Embryonic facial prominence (tissue), 1 donor: Measurements from ENCODE around the gene CDIPT.
"Not testable (repeated sequence)": the region's sequence is repeated elsewhere in the genome, so short reads cannot be mapped to it uniquely, and the experiment has no call there.

ENCODE experiments used
- DNase-seq: peaks from one replicate; pipeline ENCODE4 v3.0.0-alpha.2; 2016; ENCODE audit errors: extremely low spot score

Gene CDIPT, protein sequence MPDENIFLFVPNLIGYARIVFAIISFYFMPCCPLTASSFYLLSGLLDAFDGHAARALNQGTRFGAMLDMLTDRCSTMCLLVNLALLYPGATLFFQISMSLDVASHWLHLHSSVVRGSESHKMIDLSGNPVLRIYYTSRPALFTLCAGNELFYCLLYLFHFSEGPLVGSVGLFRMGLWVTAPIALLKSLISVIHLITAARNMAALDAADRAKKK

DNA sequence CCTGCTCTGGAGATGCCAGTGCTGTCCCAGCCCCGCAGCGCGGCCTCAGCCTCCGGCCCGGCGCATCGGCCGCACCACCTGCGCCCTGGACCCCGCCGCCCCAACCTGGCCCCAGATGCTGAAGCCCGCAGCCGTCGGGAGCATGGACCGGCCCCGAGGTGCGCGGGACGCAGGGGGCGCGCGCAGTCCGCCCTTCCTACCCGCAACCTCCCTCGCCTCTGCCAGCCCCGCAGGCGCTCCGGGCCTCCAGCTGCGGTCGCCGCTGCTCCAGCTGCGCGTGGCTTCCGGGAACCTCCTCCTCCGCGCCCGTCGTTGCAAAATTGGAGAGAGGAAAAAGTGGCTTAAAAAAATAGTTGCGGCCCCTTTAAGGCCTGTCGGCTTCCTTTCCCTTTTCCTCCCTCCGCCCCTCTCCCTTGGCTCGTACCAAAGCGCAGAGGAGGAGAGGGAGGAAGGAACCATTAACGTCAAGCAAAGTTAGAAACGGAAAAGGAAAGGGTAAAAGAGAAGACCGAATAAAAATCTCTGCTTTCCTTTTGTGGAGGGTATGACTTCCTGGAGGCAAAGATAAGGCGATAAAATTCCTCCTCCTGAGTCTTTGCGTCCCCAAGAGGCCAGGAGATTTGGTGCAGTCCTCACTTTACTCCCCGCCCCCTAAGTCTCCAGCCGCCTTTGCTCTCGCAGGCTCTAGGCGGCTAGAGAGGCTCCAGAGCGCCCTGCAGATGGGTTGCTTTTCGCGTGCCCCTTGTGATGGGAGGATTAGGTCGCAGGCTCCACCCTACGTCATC is at the start of gene CDIPT:
Gene CDIPT (minus strand): TSS at position 343 of the 785 bp plus-strand sequence. CDS start 369 bp downstream, outside the sequence.
- DNase-seq = peak; percentile 96

DNA sequence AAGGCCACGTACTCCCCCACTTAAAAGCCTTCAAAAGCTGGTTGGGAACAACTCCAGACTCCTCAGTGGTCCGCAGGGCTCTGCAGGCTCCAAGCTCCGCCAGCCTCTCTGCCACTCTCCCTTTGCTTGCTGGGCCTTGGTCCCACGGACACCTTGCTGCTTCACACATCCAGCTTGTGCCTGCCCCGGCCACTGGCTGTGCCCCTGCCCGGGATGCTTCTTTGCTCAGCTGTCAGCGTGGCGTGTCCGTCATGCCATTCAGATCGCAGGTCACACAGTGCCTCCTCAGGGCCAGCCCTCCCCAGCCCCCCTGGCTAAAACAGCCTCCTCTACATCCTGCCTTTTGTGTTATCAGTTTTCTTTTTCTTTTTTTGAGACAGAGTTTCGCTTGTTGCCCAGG is 49.1 kb upstream of the CDIPT start:
- DNase-seq = no peak

DNA sequence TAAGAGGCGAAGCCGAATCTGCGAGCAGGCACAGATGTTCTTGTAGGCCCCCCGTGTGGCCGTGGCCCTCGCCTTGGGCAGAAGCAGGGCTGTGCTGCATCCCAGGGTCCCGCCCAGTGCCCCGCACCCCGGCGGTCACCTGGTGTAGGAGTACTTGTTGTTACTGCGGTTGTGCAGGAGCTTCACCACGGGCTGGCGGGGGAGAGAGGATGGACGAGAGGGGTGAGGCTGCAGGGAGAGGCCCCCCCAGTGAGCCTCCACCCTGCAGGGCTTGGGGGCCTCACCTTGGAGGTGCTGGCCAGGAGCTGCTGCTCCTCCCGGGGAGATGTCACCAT is 48.6 kb upstream of the CDIPT start:
- no peak for DNase-seq

DNA sequence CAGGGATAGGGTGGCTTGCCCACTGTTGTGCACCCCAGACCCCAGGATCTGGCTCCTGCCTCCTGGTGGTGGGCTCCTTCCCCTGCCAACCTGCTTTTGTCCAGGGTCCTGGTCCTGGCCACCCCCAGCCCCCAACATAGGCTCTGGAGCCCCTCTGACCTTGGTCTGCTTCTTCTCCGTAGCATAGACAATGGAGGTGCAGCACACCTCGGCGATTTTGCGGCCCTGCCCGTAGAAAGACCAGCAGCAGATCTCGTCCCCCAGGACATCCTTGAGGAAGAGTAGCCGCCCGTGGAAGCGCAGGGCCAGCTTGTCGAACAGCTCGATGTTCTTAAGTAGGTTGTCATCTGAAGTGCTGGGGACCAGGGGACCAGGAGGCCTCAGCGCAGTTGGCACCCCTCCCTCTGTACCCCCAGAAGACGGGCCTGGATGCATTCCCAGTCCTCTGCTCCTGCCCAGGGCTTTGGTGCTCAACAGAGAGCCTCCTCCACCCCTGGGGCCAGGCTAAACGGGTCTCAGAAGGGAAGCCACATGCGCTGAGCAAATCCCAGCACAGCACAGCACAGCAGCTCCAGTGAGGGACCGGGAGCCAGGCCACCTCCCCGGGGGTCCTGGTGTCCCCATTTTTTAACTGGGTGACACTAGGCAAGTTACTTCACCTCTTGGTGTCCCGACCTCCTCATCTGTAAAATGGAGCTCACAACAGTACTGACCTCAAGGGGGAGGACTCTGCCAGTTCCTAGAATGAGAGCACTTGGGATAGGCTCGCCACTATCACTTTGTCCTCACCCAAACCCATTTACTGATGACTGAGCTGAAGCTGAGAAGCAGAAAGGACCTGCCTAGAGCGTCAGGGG is 48.0 kb upstream of the CDIPT start:
- DNase-seq = no peak

DNA sequence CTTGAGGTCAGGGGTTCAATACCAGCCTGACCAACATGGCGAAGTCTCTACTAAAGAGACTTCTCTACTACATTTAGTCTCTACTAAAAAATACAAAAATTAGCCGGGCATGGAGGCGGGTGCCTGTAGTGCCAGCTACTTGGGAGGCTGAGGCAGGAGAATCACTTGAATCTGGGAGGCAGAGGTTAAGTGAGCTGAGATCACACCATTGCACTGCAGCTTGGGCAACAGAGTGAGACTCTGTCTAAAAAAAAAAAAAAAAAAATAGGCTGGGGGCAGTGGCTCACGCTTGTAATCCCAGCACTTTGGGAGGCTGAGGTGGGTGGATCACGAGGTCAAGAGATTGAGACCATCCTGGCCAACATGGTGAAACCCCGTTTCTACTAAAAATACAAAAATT is 46.8 kb upstream of the CDIPT start:
- DNase-seq = not testable (repeated sequence)

DNA sequence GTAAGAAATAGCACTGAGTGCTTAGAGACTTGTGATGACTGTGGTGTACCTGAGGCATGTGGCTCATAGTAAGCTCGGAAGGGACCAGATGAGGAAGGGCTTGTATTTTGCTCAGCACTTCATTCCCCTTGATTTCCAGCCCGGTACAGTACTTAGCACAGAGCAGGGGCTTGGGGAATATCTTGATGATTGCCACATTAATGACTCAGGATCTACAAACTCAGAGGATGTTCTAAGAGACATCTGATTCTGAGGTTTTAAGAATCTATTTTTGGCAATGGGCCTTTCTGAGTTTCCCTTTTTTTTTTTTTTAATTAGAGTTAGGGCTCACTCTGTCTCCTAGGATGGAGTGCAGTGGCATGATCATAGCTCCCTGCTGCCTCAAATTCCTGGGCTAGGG is 46.4 kb upstream of the CDIPT start:
- DNase-seq = no peak

DNA sequence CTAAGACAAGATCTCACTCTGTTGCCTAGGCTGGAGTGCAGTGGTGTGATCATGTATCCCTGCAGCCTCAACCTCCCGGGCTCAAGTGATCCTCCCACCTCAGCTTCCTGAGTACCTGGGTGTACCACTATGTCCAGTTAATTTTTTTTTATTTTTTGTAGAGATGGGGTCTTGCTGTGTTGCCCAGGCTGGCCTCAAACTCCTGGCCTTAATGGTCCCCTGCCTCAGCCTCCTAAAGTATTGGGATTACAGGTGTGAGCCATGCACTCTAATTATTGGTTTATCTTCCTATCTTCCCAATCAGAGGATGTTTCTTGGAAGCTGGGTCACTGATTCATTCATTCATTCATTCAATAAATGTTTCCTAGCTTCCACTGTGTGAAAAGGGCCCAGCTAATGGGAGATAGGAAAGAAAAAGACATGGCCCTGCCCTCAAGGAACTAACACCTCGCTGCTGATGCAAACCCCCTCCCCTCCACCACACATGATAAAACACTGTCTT is 45.7 kb upstream of the CDIPT start:
- no peak for DNase-seq

DNA sequence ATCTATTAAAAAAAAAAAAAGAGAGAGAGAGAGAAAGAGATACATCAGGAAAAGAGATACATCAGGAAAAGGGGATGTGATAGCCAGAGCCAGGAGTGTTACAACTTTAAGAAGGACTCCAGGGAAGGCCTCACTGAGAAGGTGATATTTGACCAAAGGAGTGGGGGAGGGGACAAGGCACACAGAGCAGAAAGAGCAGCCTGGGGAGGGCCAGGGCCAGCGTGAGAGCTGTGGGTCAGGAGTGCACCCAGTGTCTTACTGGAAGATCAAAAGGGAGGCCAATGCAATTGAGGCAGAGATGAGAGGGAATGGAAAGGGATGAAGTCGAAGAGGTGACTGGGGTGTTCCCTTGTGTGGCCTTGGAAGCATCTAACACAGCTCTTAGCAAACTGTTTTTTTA is 44.9 kb upstream of the CDIPT start:
- no peak for DNase-seq

DNA sequence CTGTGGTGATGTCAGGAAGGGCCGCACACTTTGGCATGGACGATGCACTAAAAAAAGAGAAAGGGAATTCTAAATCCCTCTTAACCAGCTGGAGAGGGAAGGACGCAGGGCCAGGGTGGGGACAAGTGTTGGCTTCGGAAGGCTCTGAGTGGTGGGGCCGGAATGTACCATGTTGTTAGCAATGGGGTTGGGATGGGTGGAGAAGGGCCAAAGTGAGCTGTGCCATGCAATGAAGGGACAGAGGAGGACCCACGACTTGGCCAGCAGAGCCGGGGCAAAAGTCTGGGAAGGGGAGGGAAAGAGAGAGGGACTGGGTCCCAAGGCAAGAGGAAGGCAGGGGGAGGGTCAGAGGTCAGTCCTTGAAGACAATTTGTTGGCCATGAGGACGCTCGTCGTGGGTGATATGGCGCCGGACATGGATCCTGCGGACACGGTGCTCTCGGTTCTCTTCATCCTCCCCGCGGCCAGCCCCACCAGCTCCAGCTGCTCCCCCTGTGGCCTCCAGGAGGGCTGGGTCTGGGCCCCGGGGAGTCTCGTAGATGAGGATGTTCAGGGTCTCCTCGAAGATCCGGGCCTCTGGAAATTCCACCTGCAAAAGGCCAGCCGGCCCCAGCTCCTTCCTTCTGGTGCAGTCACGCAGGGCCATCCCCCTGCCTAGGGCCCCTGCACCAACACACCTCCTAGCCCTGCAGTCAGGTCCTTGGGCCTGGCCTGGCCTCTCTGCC is 43.7 kb upstream of the CDIPT start:
- DNase-seq = no peak

DNA sequence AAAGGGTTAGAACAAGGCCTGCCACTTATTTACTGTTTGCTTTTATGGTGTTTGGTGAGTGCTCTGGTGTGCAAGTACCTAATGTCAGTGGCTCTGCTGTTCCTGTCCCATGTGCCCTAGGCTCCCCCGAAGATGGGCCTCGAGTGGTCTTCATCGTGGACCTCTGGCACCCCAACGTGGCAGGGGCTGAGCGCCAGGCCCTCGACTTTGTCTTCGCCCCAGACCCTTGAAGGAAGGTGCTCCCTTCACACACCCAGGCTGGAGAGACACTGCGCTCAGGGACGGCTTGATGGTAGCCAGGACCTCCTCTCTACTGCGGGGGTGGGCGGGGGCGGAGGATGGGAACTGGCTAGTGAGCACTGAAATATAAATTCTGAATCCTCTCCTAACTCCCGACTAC is 42.6 kb upstream of the CDIPT start:
- no peak for DNase-seq

DNA sequence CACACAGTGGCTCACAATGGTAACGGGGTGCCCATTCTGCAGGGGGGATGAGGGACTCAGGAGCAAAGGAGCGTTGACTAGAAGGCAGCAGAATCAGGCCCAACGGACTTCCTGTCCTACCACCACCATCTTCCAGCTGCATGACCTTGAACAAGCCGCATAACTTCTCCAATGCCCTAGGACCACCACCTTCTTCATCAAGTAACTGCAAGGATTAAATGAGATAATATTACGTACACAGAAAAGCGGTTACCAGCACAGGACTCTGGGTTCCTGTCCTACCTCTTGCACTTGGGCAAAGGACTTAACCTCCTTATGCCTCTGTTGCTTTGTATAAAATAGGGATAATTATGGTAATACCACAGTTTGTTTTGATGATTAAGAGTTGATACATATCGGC is 41.9 kb upstream of the CDIPT start:
- DNase-seq = no peak

DNA sequence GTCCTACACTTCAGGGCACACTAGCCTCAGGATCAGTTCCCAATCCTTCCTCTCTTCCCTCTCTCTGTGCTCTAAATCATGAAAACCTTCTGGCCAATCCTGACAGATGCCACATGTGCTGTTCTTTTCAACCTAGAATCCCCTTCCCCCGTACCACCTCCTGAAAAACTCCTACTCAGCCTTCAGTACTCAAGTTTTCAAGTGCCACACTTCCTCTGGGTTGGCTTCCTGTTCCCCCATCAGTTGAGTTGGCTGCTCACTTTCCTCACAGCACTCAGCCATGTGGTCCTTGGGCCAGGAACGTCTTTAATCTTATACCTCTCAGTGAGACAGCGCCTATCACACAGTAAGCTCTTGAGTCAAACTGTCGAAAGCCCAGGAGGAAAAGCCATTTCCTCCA is 40.6 kb upstream of the CDIPT start:
- no peak for DNase-seq

DNA sequence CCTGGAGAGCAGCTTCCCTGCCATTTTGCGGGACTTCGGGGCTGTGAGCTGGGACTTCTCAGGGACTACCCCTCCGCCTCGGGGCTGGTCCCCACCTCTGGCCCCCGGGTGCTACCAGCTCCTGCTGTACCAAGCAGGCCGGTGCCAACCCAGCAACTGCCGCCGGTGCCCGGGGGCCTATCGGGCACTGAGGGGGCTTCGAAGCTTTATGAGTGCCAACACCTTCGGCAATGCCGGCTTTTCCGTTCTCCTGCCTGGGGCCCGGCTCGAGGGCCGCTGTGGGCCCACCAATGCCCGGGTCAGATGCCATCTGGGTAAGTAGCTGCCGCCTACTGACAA is 38.5 kb upstream of the CDIPT start:
- DNase-seq = no peak

DNA sequence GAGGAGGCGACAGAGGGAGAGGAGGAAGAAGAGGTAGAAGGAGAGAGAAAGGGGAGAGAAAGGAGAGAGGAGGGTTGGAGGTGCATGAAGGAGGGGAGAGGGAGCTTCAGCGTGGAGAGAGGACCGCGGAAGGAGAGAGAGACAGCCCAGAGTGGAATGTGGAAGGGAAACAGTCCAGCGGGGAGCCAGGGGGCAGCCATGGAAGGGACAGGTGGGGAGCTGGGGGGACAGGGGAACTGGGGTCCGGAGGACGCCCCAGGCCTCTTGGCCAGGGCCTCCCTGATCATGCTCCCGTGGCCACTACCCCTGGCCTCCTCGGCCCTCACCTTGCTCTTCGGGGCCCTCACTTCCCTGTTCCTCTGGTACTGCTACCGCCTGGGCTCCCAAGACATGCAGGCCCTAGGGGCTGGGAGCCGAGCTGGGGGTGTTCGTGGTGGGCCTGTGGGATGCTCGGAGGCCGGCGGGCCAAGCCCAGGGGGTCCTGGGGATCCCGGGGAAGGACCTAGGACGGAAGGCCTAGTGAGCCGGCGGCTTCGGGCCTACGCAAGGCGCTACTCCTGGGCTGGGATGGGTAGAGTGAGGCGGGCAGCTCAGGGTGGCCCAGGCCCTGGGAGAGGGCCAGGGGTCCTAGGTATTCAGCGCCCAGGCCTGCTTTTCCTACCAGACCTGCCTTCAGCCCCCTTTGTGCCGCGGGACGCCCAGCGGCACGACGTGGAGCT is 38.0 kb upstream of the CDIPT start:
- DNase-seq = no peak

DNA sequence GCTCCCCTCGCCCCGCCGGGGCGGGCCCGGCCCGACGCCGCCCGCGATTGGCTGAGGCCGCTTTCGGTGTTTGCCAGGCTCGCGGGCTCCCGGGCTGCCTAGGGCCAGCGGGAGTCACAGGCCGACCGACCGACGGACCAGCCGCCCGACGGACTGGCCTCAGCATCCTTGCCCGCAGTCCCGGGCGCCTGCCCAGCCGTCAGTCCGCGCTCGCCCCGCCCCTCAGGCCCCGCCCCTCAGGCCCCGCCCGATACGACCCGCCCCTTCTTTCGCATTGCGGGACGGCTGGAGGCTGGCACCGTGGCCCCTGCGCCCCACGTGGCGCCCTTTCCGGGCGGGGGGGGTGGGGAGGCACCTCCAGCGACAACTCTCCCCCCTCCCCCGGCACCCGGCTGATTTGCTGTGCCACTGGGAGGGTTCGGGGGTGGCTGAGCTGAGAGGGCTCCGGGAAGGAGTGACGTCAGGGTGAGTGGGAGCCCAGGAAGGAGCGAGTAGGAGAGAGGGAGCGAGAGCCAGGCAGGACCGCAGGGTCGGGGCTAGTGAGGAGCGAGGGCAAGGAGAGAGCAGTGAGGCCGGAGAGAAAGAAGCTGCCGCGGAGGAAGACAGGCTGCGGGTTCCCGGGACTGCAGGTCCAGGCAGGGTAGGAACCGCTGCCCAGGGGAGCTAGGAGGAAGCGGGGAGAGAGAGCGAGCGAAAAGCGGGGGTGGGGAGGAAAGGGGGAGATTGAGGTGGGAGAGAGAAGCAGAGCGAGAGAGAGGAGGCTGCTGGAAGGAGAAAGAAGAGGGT is 37.3 kb upstream of the CDIPT start, which contains the start of gene ASPHD1:
Gene ASPHD1 (plus strand): TSS at position 387 of the 786 bp plus-strand sequence. CDS start 484 bp downstream, outside the sequence.
- DNase-seq = peak; percentile 19

DNA sequence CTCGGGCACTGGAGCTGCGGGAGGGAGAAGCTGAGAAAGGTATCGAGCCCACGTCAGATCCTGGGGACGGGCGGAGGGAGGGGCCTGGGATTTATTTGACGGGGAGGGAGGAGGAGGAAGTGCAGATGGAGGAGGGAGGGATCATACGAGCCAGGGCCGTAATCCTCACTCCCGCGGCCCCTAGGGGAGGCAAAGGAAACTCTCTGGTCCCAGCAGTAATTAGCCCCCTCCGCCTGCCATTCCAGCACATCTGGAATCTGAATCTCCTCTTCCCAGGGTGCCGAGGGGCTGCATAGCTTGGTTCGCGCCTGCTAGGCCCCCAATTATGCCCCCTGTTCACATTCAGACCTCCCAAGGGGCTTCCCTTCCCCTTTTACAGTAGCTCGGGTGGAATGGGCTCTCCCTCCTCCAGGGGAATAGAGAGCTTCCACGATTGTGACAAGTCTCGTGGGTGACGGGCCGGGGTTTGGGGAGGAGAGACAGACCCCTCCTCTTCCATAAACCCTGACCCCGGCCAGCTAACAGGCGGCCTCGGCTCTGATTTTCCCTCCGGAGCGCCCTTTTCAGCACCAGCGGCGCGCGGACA is 36.6 kb upstream of the CDIPT start, which contains the start of gene SEZ6L2:
Gene SEZ6L2 (minus strand): TSS at position 35 of the 586 bp plus-strand sequence. CDS start 531 bp downstream, outside the sequence.
- no peak for DNase-seq

DNA sequence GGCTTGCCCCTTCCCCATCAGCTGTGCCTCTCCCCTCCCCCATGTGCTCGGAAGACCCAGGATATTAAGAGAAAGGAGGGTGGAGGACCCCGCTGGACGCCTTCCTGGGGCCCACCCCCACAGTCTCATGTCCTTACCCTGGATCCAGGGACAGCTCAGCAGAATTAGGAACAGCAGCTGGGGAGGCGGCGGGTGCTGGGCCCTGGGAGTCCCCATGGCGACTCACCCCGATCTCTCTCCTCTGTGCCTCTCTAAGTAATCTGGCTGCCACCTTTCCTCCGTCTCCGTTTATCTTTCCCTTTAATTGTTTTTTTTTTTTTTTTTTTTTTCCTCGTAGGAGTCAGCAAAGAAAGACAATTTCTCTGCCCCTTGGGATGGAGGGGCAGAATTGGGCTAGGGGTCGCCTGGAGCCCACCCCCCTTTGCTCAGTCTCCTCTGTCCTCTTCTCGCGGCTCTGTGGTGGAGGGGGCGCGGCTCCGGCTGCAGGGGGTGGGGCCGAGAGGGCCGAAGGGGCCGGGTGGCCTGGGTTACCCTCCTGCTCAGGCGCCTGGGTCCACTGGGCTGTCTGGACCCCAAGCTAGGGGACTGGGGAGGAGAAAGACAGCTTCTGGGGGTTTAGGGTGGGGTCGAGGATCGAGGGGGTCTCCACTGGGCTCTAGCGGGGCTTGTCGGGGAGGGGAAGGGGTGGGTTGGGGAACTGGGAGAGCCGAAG is 35.9 kb upstream of the CDIPT start:
- no peak for DNase-seq

DNA sequence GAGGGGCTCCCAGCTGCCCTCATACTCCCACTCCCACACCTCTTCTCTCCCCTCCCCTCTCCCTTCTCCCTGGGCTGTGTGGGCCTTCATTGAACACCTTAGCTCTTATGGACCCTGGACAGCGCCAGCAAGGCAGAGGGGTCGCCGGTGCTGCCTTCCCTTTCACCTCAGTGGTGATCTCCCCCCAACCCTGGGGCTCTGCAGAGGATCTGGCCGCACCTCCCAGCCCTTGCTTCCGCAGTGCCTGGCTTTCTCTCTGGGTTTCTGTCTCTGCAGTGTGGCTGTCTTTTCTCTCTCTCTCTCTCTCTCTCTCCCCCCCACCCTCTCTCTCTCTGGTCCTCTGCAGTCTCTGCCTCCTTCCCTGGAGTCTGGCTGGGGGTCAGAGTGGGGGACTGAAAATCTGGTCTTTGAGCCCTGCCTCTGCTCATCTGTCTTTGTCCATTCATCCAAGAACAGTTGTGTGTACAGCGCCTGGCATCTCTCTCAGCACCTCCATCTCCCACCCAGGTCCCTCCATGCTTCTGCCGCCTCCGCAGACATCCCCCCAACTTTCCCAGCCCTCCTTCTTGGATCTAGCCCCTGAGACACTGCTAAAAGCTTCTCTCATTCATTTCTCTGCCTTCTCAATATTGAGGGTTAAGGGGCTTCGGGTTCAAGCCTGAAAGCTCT is 35.2 kb upstream of the CDIPT start:
- DNase-seq = no peak

DNA sequence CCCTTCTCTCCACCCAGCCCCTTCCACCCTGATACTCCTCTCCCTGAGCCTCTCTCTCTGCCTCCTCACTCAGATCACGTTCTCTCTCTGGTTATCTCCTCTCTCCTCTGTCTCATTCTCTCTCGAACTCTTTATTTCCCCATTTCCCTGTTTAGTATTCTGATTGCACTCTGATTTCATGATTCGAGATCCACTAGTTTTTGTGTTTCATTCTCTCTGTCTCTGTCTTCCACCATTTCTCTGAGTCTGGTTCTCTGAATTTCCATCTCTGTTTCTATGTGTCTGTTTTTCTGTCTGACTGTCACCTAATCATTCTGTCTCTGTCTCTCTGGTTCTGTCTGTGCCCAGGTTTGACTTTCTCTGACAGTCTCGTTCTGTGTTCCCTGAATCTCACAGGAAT is 34.3 kb upstream of the CDIPT start:
- DNase-seq = no peak
